HL-60 (cell line): ENCODE data around the gene AGAP1.

Experiments
- DNase-seq, 2 experiments: peaks; one replicate each; pipeline ENCODE4 v3.0.0-alpha.2; 2010 to 2020; ENCODE audit warnings: low read depth in 1 of 2, low spot score in 1 of 2
- H3K27ac ChIP-seq: fragments of 250-450 bp; sonication (Bioruptor Pico); replicated peaks from 2 replicates; pipeline ENCODE4 v1.5.1; 2020; ENCODE audit warnings: mild to moderate bottlenecking, moderate library complexity
- H3K27me3 ChIP-seq: fragments of 250-450 bp; sonication (Bioruptor Pico); 2 replicates; pipeline ENCODE4 v1.5.1; 2021; ENCODE audit warnings: mild to moderate bottlenecking, moderate library complexity; ENCODE audit not compliant: insufficient read depth, poor library complexity, severe bottlenecking
- H3K4me3 ChIP-seq: replicated peaks from 2 replicates; pipeline ENCODE4 v1.5.1; 2011; ENCODE audit warnings: mild to moderate bottlenecking, control low read depth, low read length; ENCODE audit not compliant: insufficient read depth
- GABPA ChIP-seq: IDR thresholded peaks from 2 replicates; pipeline ENCODE4 v1.6.1; 2012; ENCODE audit warnings: low read depth
- POLR2AphosphoS5 ChIP-seq: IDR thresholded peaks from 2 replicates; pipeline ENCODE4 v1.6.1; 2012; ENCODE audit warnings: low read depth
- SPI1 ChIP-seq: IDR thresholded peaks from 2 replicates; pipeline ENCODE4 v1.6.1; 2012; ENCODE audit warnings: low read depth, mild to moderate bottlenecking, borderline replicate concordance
- TF ChIP-seq, protein P1 (sequence below): IDR thresholded peaks from 2 replicates; pipeline ENCODE4 v1.6.1; 2012; ENCODE audit warnings: low read depth; ENCODE audit not compliant: insufficient replicate concordance
- TF ChIP-seq, protein P2 (sequence below): IDR thresholded peaks from one replicate; pipeline ENCODE4 v1.5.1; 2011; ENCODE audit warnings: low read length, control low read depth, inconsistent platforms; ENCODE audit not compliant: insufficient read depth

AGAP1 gene

DNA sequence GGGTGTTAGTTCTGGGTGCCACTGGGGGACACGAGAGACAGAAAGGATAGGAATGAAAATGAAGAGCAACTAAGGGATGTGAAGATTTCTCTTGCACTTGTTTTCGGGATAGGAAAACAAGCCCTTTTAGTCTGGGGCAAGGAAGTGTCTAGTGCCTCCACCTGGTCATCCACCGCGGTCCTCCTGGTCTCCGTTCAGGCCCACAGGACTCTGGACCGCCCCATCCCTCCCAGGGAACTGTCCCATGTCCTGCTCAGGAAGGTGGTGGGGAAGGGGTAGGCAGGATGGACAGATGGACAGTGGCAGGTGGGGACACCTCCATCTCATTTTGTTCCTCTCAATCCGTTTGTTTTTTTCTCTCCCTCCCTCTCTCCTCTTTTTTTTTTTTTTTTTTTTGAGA, 45.9 kb downstream of the AGAP1 start:
- DNase-seq = no peak
- Histone ChIP-seq H3K27me3 (no peaks in the 10 kb centered on the region), H3K27ac (no peak overlapping the region), H3K4me3 (no peak overlapping the region)
- TF ChIP-seq GABPA (no peak), POLR2AphosphoS5 (no peak), SPI1 (no peak)
- TF ChIP-seq, protein P1, sequence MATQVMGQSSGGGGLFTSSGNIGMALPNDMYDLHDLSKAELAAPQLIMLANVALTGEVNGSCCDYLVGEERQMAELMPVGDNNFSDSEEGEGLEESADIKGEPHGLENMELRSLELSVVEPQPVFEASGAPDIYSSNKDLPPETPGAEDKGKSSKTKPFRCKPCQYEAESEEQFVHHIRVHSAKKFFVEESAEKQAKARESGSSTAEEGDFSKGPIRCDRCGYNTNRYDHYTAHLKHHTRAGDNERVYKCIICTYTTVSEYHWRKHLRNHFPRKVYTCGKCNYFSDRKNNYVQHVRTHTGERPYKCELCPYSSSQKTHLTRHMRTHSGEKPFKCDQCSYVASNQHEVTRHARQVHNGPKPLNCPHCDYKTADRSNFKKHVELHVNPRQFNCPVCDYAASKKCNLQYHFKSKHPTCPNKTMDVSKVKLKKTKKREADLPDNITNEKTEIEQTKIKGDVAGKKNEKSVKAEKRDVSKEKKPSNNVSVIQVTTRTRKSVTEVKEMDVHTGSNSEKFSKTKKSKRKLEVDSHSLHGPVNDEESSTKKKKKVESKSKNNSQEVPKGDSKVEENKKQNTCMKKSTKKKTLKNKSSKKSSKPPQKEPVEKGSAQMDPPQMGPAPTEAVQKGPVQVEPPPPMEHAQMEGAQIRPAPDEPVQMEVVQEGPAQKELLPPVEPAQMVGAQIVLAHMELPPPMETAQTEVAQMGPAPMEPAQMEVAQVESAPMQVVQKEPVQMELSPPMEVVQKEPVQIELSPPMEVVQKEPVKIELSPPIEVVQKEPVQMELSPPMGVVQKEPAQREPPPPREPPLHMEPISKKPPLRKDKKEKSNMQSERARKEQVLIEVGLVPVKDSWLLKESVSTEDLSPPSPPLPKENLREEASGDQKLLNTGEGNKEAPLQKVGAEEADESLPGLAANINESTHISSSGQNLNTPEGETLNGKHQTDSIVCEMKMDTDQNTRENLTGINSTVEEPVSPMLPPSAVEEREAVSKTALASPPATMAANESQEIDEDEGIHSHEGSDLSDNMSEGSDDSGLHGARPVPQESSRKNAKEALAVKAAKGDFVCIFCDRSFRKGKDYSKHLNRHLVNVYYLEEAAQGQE = no peak
- TF ChIP-seq, protein P2, sequence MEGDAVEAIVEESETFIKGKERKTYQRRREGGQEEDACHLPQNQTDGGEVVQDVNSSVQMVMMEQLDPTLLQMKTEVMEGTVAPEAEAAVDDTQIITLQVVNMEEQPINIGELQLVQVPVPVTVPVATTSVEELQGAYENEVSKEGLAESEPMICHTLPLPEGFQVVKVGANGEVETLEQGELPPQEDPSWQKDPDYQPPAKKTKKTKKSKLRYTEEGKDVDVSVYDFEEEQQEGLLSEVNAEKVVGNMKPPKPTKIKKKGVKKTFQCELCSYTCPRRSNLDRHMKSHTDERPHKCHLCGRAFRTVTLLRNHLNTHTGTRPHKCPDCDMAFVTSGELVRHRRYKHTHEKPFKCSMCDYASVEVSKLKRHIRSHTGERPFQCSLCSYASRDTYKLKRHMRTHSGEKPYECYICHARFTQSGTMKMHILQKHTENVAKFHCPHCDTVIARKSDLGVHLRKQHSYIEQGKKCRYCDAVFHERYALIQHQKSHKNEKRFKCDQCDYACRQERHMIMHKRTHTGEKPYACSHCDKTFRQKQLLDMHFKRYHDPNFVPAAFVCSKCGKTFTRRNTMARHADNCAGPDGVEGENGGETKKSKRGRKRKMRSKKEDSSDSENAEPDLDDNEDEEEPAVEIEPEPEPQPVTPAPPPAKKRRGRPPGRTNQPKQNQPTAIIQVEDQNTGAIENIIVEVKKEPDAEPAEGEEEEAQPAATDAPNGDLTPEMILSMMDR = no peak

DNA sequence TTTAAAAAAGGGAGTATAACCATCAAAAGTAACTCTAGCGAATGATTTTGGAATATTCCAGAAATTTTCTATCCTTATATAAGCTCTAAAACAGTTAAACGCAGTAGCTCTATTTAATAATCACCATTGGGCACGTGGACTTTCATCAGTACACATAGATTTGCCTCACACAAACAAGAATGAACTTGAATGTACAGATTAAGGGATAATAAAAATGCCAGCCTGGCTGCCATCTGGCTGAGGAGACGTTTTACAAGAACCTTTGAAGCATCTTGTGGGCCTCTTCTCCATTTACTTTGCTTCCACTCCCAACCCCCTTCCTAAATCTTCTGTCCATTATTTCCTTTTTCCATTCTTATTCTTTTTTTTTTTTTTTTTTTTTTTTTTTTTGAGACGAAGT, 47.2 kb downstream of the AGAP1 start:
- Histone ChIP-seq H3K27me3 (no peaks in the 10 kb centered on the region), H3K4me3 (no peak overlapping the region), H3K27ac (no peak overlapping the region)
- DNase-seq = no peak
- no peak for TF ChIP-seq SPI1
- TF ChIP-seq, protein P2 = no peak
- no peak for TF ChIP-seq GABPA
- TF ChIP-seq, protein P1 = no peak
- no peak for TF ChIP-seq POLR2AphosphoS5

DNA sequence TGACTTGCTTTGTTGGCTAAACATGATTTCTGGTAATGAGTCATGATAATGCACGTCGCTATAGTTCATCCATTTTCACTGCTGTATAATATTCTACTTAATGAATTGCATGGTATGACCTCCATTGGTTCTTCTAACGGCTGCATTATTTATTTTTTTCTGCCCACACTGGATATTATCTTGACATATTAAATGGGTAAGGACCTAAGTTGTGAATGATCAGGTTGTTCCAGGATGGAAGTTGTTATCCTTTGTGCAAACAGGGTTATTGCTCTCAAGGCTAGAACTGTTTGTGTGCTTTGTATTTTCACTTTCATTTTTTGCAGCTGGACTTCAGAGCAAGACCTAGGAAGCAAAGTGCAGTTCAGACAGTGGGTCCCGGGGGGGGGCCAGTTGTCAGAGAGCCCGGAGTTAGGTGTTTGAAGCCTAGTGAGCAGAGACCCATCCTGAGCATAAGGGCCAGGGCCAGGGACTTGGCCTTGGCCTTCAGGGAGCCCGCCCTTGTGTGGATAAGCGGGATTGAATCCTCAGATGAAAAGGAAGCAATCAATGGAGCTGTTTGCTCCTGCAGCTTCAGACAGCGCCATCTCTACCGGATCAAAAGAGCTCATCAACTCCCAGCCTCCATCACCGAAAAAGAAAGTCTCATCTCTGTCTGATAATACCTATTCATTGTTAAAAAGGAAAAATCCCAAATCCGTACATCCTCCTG, 48.2 kb downstream of the AGAP1 start:
- TF ChIP-seq GABPA = no peak
- H3K27ac ChIP-seq = no peak overlapping the region
- H3K27me3 ChIP-seq = no peaks in the 10 kb centered on the region
- no peak overlapping the region for H3K4me3 ChIP-seq
- no peak for DNase-seq

DNA sequence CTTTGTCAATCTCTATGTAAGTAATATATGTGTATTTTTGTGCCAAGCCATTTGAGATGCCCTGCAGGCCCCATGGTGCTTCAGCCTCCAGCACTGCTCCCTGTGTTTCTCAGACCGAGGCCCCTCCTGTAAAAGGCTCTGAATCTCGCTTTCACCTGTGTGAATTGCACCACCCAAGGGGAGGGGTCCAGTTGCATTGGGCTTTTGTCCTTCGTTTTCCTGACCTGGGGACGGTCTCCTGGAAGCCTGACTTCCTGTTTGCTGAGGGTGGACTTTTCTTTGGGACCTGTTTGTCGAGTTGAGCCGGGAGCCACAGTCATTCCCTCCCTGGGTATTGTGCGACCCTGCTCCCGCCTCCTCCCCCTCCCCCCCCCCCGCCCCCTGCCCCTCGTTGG, 48.9 kb downstream of the AGAP1 start:
- TF ChIP-seq GABPA (no peak), POLR2AphosphoS5 (no peak), SPI1 (no peak)
- TF ChIP-seq, protein P1 = no peak
- TF ChIP-seq, protein P2 = no peak
- no peak overlapping the region for H3K27ac ChIP-seq
- no peak for DNase-seq
- H3K27me3 ChIP-seq = no peaks in the 10 kb centered on the region
- H3K4me3 ChIP-seq = no peak overlapping the region
